ENCODE measurements around the gene KYNU. TPM values are rescaled to one million over a fixed set of nuclear protein-coding genes. Genes with fewer than 3 reads are reported as not detected.

Gene KYNU
- total RNA-seq, 5 donors from 2014 or later (not counting 1 experiment from before 2014, with no cell fraction given), result 0.30 to 1.8 (median 0.77) TPM; not detected in 1

- H3K27ac Mint-ChIP-seq, result no peak overlapping the region
- Histone ChIP-seq H3K27ac (ENCODE audit: low read length) (no peak overlapping the region), H3K9me3 (no peaks in the 10 kb centered on the region), H3K4me1 (ENCODE audit: control insufficient read depth in 1 of 2, extremely low read depth in 1 of 2, insufficient read depth in 2 of 2, low read length in 2 of 2) (no peaks in the 10 kb centered on the region), H3K36me3 (ENCODE audit: control insufficient read depth in 2 of 2, extremely low read depth in 1 of 2, insufficient read depth in 1 of 2, low read length in 1 of 2) (no peaks in the 10 kb centered on the region), H3K27me3 (replicated peaks in 1 of 2; ENCODE audit: control insufficient read depth in 2 of 2, extremely low read depth in 1 of 2, insufficient read depth in 2 of 2, low read length in 1 of 2) (peaks cover 0 to 2% of the 10 kb centered on the region in 2 experiments), H3K4me3 (ENCODE audit: control insufficient read depth in 1 of 2, extremely low read depth in 1 of 2, low read length in 1 of 2) (no peak overlapping the region)
- POLR2A ChIA-PET, result no interaction called here
- no peak overlapping the region for H3K4me3 Mint-ChIP-seq
- no peak for ATAC-seq (replicated peaks in 1 of 4)
- WGBS (ENCODE audit: insufficient coverage), result 86% methylated on average over 4 of the region's 5 CpGs
- H3K9me3 Mint-ChIP-seq, result no peaks in the 10 kb centered on the region
- H3K36me3 Mint-ChIP-seq, result no peaks in the 10 kb centered on the region
- H3K27me3 Mint-ChIP-seq, result no peaks in the 10 kb centered on the region
- DNase-seq, result no peak
- no peaks in the 10 kb centered on the region for H3K4me1 Mint-ChIP-seq
- CTCF ChIA-PET, result no interaction called here
Observed at GRCh38 chr2:142933916-142934315, 56.5 kb downstream of the KYNU start.

GRCh38 chr2:142935563-142936089 is 58.2 kb downstream of the KYNU start:
- Mint-ChIP-seq H3K4me3 (no peak overlapping the region), H3K27me3 (no peaks in the 10 kb centered on the region), H3K9me3 (no peaks in the 10 kb centered on the region), H3K36me3 (no peaks in the 10 kb centered on the region), H3K4me1 (no peaks in the 10 kb centered on the region), H3K27ac (no peak overlapping the region)
- DNase-seq, result no peak
- no peak overlapping the region for H3K4me3 ChIP-seq (ENCODE audit: control insufficient read depth in 1 of 2, extremely low read depth in 1 of 2, low read length in 1 of 2)
- H3K27ac ChIP-seq (ENCODE audit: low read length), result no peak overlapping the region
- CTCF ChIA-PET, result no interaction called here
- 89% methylated on average over 9 of the region's 10 CpGs for WGBS (ENCODE audit: insufficient coverage)
- no peak for ATAC-seq (replicated peaks in 1 of 4)
- no peaks in the 10 kb centered on the region for H3K4me1 ChIP-seq (ENCODE audit: control insufficient read depth in 1 of 2, extremely low read depth in 1 of 2, insufficient read depth in 2 of 2, low read length in 2 of 2)
- peaks cover 0 to 2% of the 10 kb centered on the region in 2 experiments for H3K27me3 ChIP-seq (replicated peaks in 1 of 2; ENCODE audit: control insufficient read depth in 2 of 2, extremely low read depth in 1 of 2, insufficient read depth in 2 of 2, low read length in 1 of 2)
- no peaks in the 10 kb centered on the region for H3K36me3 ChIP-seq (ENCODE audit: control insufficient read depth in 2 of 2, extremely low read depth in 1 of 2, insufficient read depth in 1 of 2, low read length in 1 of 2)
- no peaks in the 10 kb centered on the region for H3K9me3 ChIP-seq
- POLR2A ChIA-PET, result no interaction called here

GRCh38 chr2:142936629-142937028 is 59.2 kb downstream of the KYNU start:
- Mint-ChIP-seq H3K27me3 (no peaks in the 10 kb centered on the region), H3K9me3 (no peaks in the 10 kb centered on the region), H3K4me3 (no peak overlapping the region), H3K36me3 (no peaks in the 10 kb centered on the region), H3K27ac (no peak overlapping the region), H3K4me1 (no peaks in the 10 kb centered on the region)
- H3K27me3 ChIP-seq (replicated peaks in 1 of 2; ENCODE audit: control insufficient read depth in 2 of 2, extremely low read depth in 1 of 2, insufficient read depth in 2 of 2, low read length in 1 of 2), result peaks cover 0 to 2% of the 10 kb centered on the region in 2 experiments
- no peak for ATAC-seq (replicated peaks in 1 of 4)
- H3K4me3 ChIP-seq (ENCODE audit: control insufficient read depth in 1 of 2, extremely low read depth in 1 of 2, low read length in 1 of 2), result no peak overlapping the region
- ChIA-PET CTCF (no interaction called here), POLR2A (no interaction called here)
- no peak overlapping the region for H3K27ac ChIP-seq (ENCODE audit: low read length)
- DNase-seq, result no peak
- no peaks in the 10 kb centered on the region for H3K4me1 ChIP-seq (ENCODE audit: control insufficient read depth in 1 of 2, extremely low read depth in 1 of 2, insufficient read depth in 2 of 2, low read length in 2 of 2)
- no peaks in the 10 kb centered on the region for H3K36me3 ChIP-seq (ENCODE audit: control insufficient read depth in 2 of 2, extremely low read depth in 1 of 2, insufficient read depth in 1 of 2, low read length in 1 of 2)
- H3K9me3 ChIP-seq, result no peaks in the 10 kb centered on the region
- WGBS (ENCODE audit: insufficient coverage), result 91% methylated on average over 7 of the region's 7 CpGs

GRCh38 chr2:142937347-142937746 is 59.9 kb downstream of the KYNU start:
- peaks cover 0 to 2% of the 10 kb centered on the region in 2 experiments for H3K27me3 ChIP-seq (replicated peaks in 1 of 2; ENCODE audit: control insufficient read depth in 2 of 2, extremely low read depth in 1 of 2, insufficient read depth in 2 of 2, low read length in 1 of 2)
- ATAC-seq (replicated peaks in 1 of 4) (no peak), DNase-seq (no peak)
- Mint-ChIP-seq H3K27me3 (no peaks in the 10 kb centered on the region), H3K4me1 (no peaks in the 10 kb centered on the region), H3K36me3 (no peaks in the 10 kb centered on the region), H3K4me3 (no peak overlapping the region), H3K27ac (no peak overlapping the region), H3K9me3 (no peaks in the 10 kb centered on the region)
- WGBS (ENCODE audit: insufficient coverage), result no CpG with 5 or more reads among the region's 3 CpGs
- no peak overlapping the region for H3K27ac ChIP-seq (ENCODE audit: low read length)
- POLR2A ChIA-PET, result no interaction called here
- H3K4me3 ChIP-seq (ENCODE audit: control insufficient read depth in 1 of 2, extremely low read depth in 1 of 2, low read length in 1 of 2), result no peak overlapping the region
- no peaks in the 10 kb centered on the region for H3K4me1 ChIP-seq (ENCODE audit: control insufficient read depth in 1 of 2, extremely low read depth in 1 of 2, insufficient read depth in 2 of 2, low read length in 2 of 2)
- no peaks in the 10 kb centered on the region for H3K36me3 ChIP-seq (ENCODE audit: control insufficient read depth in 2 of 2, extremely low read depth in 1 of 2, insufficient read depth in 1 of 2, low read length in 1 of 2)
- no peaks in the 10 kb centered on the region for H3K9me3 ChIP-seq
- CTCF ChIA-PET, result interaction anchor here in 1 of 2 donors (1.0 kb wide), 1 partner anchor 9 kb away, joined by 3 read pairs; no protein-coding TSS in a partner anchor

GRCh38 chr2:142938240-142938639 is 60.8 kb downstream of the KYNU start:
- no peaks in the 10 kb centered on the region for H3K9me3 ChIP-seq
- Mint-ChIP-seq H3K27ac (no peak overlapping the region), H3K36me3 (no peaks in the 10 kb centered on the region), H3K27me3 (no peaks in the 10 kb centered on the region), H3K9me3 (no peaks in the 10 kb centered on the region), H3K4me3 (no peak overlapping the region), H3K4me1 (no peaks in the 10 kb centered on the region)
- ChIA-PET CTCF (interaction anchor here in 1 of 2 donors (1.0 kb wide), 1 partner anchor 10 kb away, joined by 3 read pairs; no protein-coding TSS in a partner anchor), POLR2A (no interaction called here)
- 78% methylated on average over 3 of the region's 5 CpGs for WGBS (ENCODE audit: insufficient coverage)
- no peak overlapping the region for H3K4me3 ChIP-seq (ENCODE audit: control insufficient read depth in 1 of 2, extremely low read depth in 1 of 2, low read length in 1 of 2)
- no peaks in the 10 kb centered on the region for H3K36me3 ChIP-seq (ENCODE audit: control insufficient read depth in 2 of 2, extremely low read depth in 1 of 2, insufficient read depth in 1 of 2, low read length in 1 of 2)
- no peaks in the 10 kb centered on the region for H3K4me1 ChIP-seq (ENCODE audit: control insufficient read depth in 1 of 2, extremely low read depth in 1 of 2, insufficient read depth in 2 of 2, low read length in 2 of 2)
- DNase-seq (no peak), ATAC-seq (replicated peaks in 1 of 4) (no peak)
- no peaks in the 10 kb centered on the region for H3K27me3 ChIP-seq (replicated peaks in 1 of 2; ENCODE audit: control insufficient read depth in 2 of 2, extremely low read depth in 1 of 2, insufficient read depth in 2 of 2, low read length in 1 of 2)
- H3K27ac ChIP-seq (ENCODE audit: low read length), result no peak overlapping the region

- Mint-ChIP-seq H3K36me3 (no peaks in the 10 kb centered on the region), H3K4me1 (no peaks in the 10 kb centered on the region), H3K9me3 (no peaks in the 10 kb centered on the region), H3K27ac (no peak overlapping the region), H3K27me3 (no peaks in the 10 kb centered on the region), H3K4me3 (no peak overlapping the region)
- ChIA-PET POLR2A (interaction anchor here in 1 of 2 donors (0.6 kb wide), 1 partner anchor 197 kb away, joined by 4 read pairs; no protein-coding TSS in a partner anchor), CTCF (no interaction called here)
- ATAC-seq (replicated peaks in 1 of 4), result no peak
- Histone ChIP-seq H3K9me3 (no peaks in the 10 kb centered on the region), H3K4me3 (ENCODE audit: control insufficient read depth in 1 of 2, extremely low read depth in 1 of 2, low read length in 1 of 2) (no peak overlapping the region), H3K27ac (ENCODE audit: low read length) (no peak overlapping the region), H3K36me3 (ENCODE audit: control insufficient read depth in 2 of 2, extremely low read depth in 1 of 2, insufficient read depth in 1 of 2, low read length in 1 of 2) (no peaks in the 10 kb centered on the region), H3K27me3 (replicated peaks in 1 of 2; ENCODE audit: control insufficient read depth in 2 of 2, extremely low read depth in 1 of 2, insufficient read depth in 2 of 2, low read length in 1 of 2) (no peaks in the 10 kb centered on the region), H3K4me1 (ENCODE audit: control insufficient read depth in 1 of 2, extremely low read depth in 1 of 2, insufficient read depth in 2 of 2, low read length in 2 of 2) (no peaks in the 10 kb centered on the region)
- WGBS (ENCODE audit: insufficient coverage), result 59% methylated on average over 2 of the region's 2 CpGs
- no peak for DNase-seq
Observed at GRCh38 chr2:142940606-142941223, 63.3 kb downstream of the KYNU start.

All from T-cell (primary cell).